Coronary artery (tissue), 2 donors: ENCODE results near the gene CSN3.
"Not testable (repeated sequence)": the region's sequence is repeated elsewhere in the genome, so short reads cannot be mapped to it uniquely, and the experiment has no call there.

Experiments
- DNase-seq: peaks from one replicate; pipeline ENCODE4 v3.0.0-alpha.2; 2017; ENCODE audit warnings: low spot score
- H3K27ac ChIP-seq, 2 donors: fragments of 200-600 bp; sonication (generic); one replicate each; pipeline ENCODE4 v1.5.1; 2016 to 2019
- H3K4me3 ChIP-seq: fragments of 200-600 bp; sonication (generic); 2 replicates; pipeline ENCODE4 v1.5.1; 2016; ENCODE audit warnings: mild to moderate bottlenecking, moderate library complexity
- TF ChIP-seq, protein P1 (sequence below): fragments of 200-600 bp; sonication (generic); IDR thresholded peaks from one replicate; pipeline ENCODE4 v1.5.1; 2019; ENCODE audit warnings: antibody characterized with exemption

Gene CSN3

GRCh38 chr4:70242297-70242696, at the start of gene CSN3:
Gene CSN3, plus strand, starts transcription at chr4:70242597. Its CDS starts 2,223 bp downstream, at chr4:70244820.
- not testable (repeated sequence) for H3K27ac ChIP-seq, DNase-seq, H3K4me3 ChIP-seq

GRCh38 chr4:70192895-70193294, 49.5 kb upstream of the CSN3 start:
- Histone ChIP-seq H3K27ac (no peak overlapping the region), H3K4me3 (no peak overlapping the region)
- no peak for DNase-seq
- TF ChIP-seq, protein P1, sequence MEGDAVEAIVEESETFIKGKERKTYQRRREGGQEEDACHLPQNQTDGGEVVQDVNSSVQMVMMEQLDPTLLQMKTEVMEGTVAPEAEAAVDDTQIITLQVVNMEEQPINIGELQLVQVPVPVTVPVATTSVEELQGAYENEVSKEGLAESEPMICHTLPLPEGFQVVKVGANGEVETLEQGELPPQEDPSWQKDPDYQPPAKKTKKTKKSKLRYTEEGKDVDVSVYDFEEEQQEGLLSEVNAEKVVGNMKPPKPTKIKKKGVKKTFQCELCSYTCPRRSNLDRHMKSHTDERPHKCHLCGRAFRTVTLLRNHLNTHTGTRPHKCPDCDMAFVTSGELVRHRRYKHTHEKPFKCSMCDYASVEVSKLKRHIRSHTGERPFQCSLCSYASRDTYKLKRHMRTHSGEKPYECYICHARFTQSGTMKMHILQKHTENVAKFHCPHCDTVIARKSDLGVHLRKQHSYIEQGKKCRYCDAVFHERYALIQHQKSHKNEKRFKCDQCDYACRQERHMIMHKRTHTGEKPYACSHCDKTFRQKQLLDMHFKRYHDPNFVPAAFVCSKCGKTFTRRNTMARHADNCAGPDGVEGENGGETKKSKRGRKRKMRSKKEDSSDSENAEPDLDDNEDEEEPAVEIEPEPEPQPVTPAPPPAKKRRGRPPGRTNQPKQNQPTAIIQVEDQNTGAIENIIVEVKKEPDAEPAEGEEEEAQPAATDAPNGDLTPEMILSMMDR: no peak

DNA sequence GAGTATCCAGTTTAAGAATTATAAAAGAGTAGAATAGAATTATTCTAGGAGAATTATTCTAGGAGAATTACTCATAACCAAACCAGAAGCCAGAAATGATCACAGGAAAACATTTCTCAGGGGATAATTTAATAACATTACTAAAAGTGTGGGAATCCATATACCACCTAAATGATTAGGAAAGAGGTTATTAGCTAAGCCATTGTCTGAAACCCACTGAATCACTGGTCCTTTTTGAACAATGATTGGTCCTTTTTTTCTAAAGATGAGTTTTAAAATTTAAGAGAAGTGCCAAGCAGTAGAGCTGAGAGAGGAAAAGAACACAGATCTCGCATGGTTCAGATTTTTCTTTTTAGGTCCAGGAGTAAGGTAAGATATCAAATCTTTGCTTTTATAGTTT, 47.0 kb upstream of the CSN3 start, which contains the start of gene ODAM:
ODAM (plus strand) TSS at position 301 of the 400 bp plus-strand sequence. CDS start 819 bp downstream, outside the sequence.
- DNase-seq: no peak
- TF ChIP-seq, protein P1: no peak
- Histone ChIP-seq H3K27ac (no peak within 1 kb of the TSS), H3K4me3 (no peak within 1 kb of the TSS)

- Histone ChIP-seq H3K27ac (no peak overlapping the region), H3K4me3 (no peak overlapping the region)
- TF ChIP-seq, protein P1: no peak
- DNase-seq: no peak
These were observed 45.5 kb upstream of the CSN3 start for GRCh38 chr4:70196857-70197256.

- DNase-seq: no peak
- TF ChIP-seq, protein P1: no peak
- Histone ChIP-seq H3K27ac (no peak overlapping the region), H3K4me3 (no peak overlapping the region)
These were observed 44.6 kb upstream of the CSN3 start for GRCh38 chr4:70197842-70198241.

DNA sequence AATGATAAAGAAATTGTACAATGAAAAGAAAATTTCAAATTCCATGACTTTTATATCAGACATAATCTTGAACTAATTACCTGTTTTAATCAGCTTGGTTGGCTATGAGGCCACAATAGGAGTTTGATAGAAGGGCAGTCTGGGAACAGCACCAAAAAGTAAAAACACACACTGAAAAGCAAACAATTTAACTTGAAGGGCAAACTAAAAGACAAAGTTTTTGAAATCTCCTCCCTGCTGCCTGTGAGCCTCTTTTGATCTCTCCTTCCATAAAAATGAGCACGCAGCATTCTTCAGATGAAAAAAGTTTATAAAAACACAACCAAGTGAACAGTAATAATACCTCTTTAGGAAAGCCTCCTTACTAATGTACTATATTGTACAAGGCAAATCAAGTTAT, 38.8 kb upstream of the CSN3 start:
- Histone ChIP-seq H3K4me3 (no peak overlapping the region), H3K27ac (no peak overlapping the region)
- no peak for DNase-seq
- TF ChIP-seq, protein P1: no peak

- DNase-seq, H3K27ac ChIP-seq, H3K4me3 ChIP-seq: not testable (repeated sequence)
These were observed 29.6 kb upstream of the CSN3 start for GRCh38 chr4:70212752-70213151.

DNA sequence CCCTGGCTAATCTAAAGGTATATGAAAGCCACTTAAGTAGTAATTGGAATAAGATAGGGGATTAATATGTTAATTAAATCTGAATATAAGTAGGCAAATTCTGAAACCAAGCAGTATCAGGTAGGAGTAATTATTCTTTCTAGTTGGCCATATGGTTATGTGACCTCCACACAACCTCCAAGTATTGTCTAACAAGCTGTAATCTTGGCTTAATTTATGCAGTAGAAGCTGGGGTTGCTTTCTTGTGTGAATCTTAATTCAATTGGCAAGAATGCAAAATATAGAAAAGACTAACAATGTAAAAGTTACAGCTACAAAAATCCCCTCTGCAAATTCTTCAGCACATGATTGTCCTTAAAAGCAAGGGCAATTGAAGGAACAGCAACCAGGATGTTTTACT, 26.3 kb upstream of the CSN3 start:
- not testable (repeated sequence) for H3K27ac ChIP-seq, H3K4me3 ChIP-seq, DNase-seq

GRCh38 chr4:70216550-70216949, 25.8 kb upstream of the CSN3 start:
- H3K27ac ChIP-seq, DNase-seq, H3K4me3 ChIP-seq: not testable (repeated sequence)

DNA sequence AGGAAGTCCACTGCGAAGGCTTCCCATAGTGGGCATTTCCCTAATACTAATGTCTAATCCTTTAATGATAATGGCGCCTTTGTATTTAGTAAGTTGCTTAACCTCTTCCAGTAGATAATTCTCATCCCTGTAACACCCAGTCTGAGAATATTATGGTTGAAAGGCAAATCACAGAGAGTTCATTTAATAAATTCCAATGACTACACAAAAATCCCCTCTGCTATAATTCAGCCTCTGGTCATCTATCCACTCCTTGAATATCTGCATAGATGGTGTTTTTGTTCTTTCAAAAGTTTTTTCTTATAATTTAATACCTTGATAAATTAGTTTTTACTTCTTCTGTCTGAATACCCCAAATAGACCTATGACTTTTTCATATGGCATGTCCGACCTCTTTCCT, 21.0 kb upstream of the CSN3 start:
- H3K4me3 ChIP-seq, H3K27ac ChIP-seq, DNase-seq: not testable (repeated sequence)

DNA sequence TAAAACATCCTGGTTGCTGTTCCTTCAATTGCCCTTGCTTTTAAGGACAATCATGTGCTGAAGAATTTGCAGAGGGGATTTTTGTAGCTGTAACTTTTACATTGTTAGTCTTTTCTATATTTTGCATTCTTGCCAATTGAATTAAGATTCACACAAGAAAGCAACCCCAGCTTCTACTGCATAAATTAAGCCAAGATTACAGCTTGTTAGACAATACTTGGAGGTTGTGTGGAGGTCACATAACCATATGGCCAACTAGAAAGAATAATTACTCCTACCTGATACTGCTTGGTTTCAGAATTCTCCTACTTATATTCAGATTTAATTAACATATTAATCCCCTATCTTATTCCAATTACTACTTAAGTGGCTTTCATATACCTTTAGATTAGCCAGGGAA, 20.6 kb upstream of the CSN3 start:
- not testable (repeated sequence) for H3K27ac ChIP-seq, DNase-seq, H3K4me3 ChIP-seq
